Measurements from ENCODE around the gene CD177. TPM values are rescaled to one million over a fixed set of nuclear protein-coding genes. Genes with fewer than 3 reads are reported as not detected.
"Not testable (repeated sequence)": the region's sequence is repeated elsewhere in the genome, so short reads cannot be mapped to it uniquely, and the experiment has no call there.

The CD177 gene
- total and polyA plus RNA-seq, 8 donors, result 0.14 to 2.8 (median 0.28) TPM; not detected in 1

- Histone ChIP-seq H3K4me1 (no peaks in the 10 kb centered on the region), H3K27me3 (no peaks in the 10 kb centered on the region), H3K9me3 (no peaks in the 10 kb centered on the region), H3K27ac (no peak overlapping the region), H3K4me3 (no peak overlapping the region), H3K36me3 (no peaks in the 10 kb centered on the region)
- WGBS, 2 donors, result 31 to 32% methylated on average over 4 of the region's 4 CpGs
- no peak for TF ChIP-seq CTCF (IDR thresholded peaks at IDR 0.05)
- ATAC-seq (peak in 1 of 4 donors; percentile 71), FAIRE-seq (no peak), DNase-seq (no peak)
- intact Hi-C loops (cut with DNase I), result no loop called here
Measured at GRCh38 chr19:43380771-43381386, 27.4 kb downstream of the CD177 start.

GRCh38 chr19:43382586-43383216 lies 29.2 kb downstream of the CD177 start:
- H3K4me1 ChIP-seq; intact Hi-C loops (cut with DNase I); DNase-seq; H3K27me3 ChIP-seq; H3K36me3 ChIP-seq; ATAC-seq; H3K4me3 ChIP-seq; H3K9me3 ChIP-seq; FAIRE-seq; H3K27ac ChIP-seq: not testable (repeated sequence)
- WGBS, 2 donors, result 72 to 79% methylated on average over 12 of the region's 12 CpGs

GRCh38 chr19:43383254-43383653 lies 29.8 kb downstream of the CD177 start:
- WGBS, 2 donors, result 58 to 70% methylated on average over 7 of the region's 7 CpGs

GRCh38 chr19:43383759-43384158 lies 30.3 kb downstream of the CD177 start:
- ATAC-seq; H3K36me3 ChIP-seq; FAIRE-seq; intact Hi-C loops (cut with DNase I); H3K9me3 ChIP-seq; H3K4me1 ChIP-seq; H3K4me3 ChIP-seq; H3K27me3 ChIP-seq; H3K27ac ChIP-seq; DNase-seq: not testable (repeated sequence)
- WGBS, 2 donors, result 52 to 62% methylated on average over 3 of the region's 3 CpGs

More at GRCh38 chr19:43383254-43383653, 29.8 kb downstream of the CD177 start:
- H3K27me3 ChIP-seq; ATAC-seq; H3K4me1 ChIP-seq; H3K36me3 ChIP-seq; H3K4me3 ChIP-seq; DNase-seq; H3K27ac ChIP-seq; H3K9me3 ChIP-seq; FAIRE-seq; intact Hi-C loops (cut with DNase I): not testable (repeated sequence)

GRCh38 chr19:43390903-43391551 lies 37.5 kb downstream of the CD177 start:
- 63 to 80% methylated on average over 11 of the region's 11 CpGs for WGBS, 2 donors
- H3K36me3 ChIP-seq; H3K4me3 ChIP-seq; H3K27ac ChIP-seq; H3K27me3 ChIP-seq; intact Hi-C loops (cut with DNase I); H3K4me1 ChIP-seq; ATAC-seq; DNase-seq; H3K9me3 ChIP-seq: not testable (repeated sequence)
- FAIRE-seq, result peak; percentile 9

- WGBS, 2 donors, result 74 to 85% methylated on average over 6 of the region's 6 CpGs
- H3K27ac ChIP-seq; H3K9me3 ChIP-seq; H3K4me1 ChIP-seq; FAIRE-seq; ATAC-seq; DNase-seq; intact Hi-C loops (cut with DNase I); H3K36me3 ChIP-seq; H3K4me3 ChIP-seq; H3K27me3 ChIP-seq: not testable (repeated sequence)
Measured at GRCh38 chr19:43391552-43391935, 38.1 kb downstream of the CD177 start.

GRCh38 chr19:43393501-43393900 lies 40.0 kb downstream of the CD177 start:
- WGBS, 2 donors, result 57 to 65% methylated on average over 3 of the region's 3 CpGs
- FAIRE-seq; H3K9me3 ChIP-seq; intact Hi-C loops (cut with DNase I); H3K4me1 ChIP-seq; ATAC-seq; H3K36me3 ChIP-seq; H3K4me3 ChIP-seq; H3K27ac ChIP-seq; DNase-seq; H3K27me3 ChIP-seq: not testable (repeated sequence)

Measured in pancreas (tissue), 10 donors.